ENCODE measurements around the gene CCDC34. TPM values are rescaled to one million over a fixed set of nuclear protein-coding genes. Genes with fewer than 3 reads are reported as not detected.

The CCDC34 gene
- total and polyA plus RNA-seq, 2 of the 4 experiments (the other 2 are of a cell fraction), result 2.5 to 4.5 TPM

DNA sequence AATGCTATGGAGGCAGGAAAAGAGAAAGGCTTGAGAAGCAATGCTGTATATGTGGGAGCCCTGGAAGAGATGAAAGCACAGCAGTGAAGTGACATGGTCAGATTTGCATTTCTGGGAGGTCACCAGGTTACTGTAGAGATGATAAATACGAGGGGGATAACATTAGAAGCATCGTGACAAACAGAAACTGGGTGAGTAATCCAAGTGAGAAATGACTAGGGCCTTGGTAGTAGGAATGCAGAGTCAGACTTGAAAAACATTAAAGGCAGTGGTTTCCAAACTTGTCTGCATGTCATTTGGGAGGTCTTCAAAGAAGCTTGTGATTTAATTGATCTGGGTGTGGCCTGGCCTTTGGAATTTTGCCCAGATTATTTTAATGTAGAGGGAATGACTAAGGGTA, 43.9 kb downstream of the CCDC34 start:
- no peak overlapping the region for H3K56ac ChIP-seq (ENCODE audit: extremely low read depth, insufficient read depth, low read length)
- H3K36me3 ChIP-seq (ENCODE audit: control insufficient read depth, insufficient read depth, low read length), result no peaks in the 10 kb centered on the region
- peak overlapping the region; percentile 29; the same call in 1 of the 2 replicates for H3K4ac ChIP-seq (ENCODE audit: low read depth, low read length)
- no peak overlapping the region for H2AK9ac ChIP-seq (replicated peaks; ENCODE audit: low read depth, low read length, poor library complexity)
- DNase-seq (peak; percentile 72), ATAC-seq (ENCODE audit: low read depth) (peak; percentile 85)
- no peaks in the 10 kb centered on the region; the same call in 1 of the 2 replicates for H3K9me1 ChIP-seq (ENCODE audit: insufficient read depth, low read length)
- H3K4me1 ChIP-seq (ENCODE audit: control insufficient read depth, insufficient read depth, low read length), result peaks cover 2% of the 10 kb centered on the region; the same call in 1 of the 2 replicates
- no peak overlapping the region; the same call in 1 of the 2 replicates for H3K4me3 ChIP-seq (ENCODE audit: insufficient read depth, low read depth, low read length)
- peak overlapping the region; percentile 97 for H3K4me2 ChIP-seq (ENCODE audit: low read depth, low read length)
- no peak overlapping the region for H3K9ac ChIP-seq (ENCODE audit: low read depth, low read length)
- H3K18ac ChIP-seq (ENCODE audit: low read depth, low read length), result peak overlapping the region; percentile 53; the same call in 1 of the 2 replicates
- peak overlapping the region; percentile 60 for H2BK5ac ChIP-seq (ENCODE audit: low read depth, low read length, poor library complexity, severe bottlenecking)
- no peak overlapping the region for H2BK15ac ChIP-seq (ENCODE audit: low read depth, low read length)
- no peaks in the 10 kb centered on the region for H3K79me1 ChIP-seq (ENCODE audit: low read depth in 1 of 2, low read length in 2 of 2)
- peak overlapping the region; percentile 40 for H2BK120ac ChIP-seq (ENCODE audit: low read depth, low read length)
- ChIA-PET POLR2A (ENCODE audit: unreplicated experiment) (no interaction called here), CTCF (interaction anchor here (1.7 kb wide), 1 partner anchor 23 kb away, joined by 4 read pairs; no protein-coding TSS in a partner anchor)
- H3K27ac ChIP-seq (ENCODE audit: insufficient read depth, low read length), result no peak overlapping the region
- TF ChIP-seq NFE2L2 (IDR thresholded peaks at IDR 0.05; ENCODE audit: low read depth, low read length) (peak; percentile 53), FOS (IDR thresholded peaks at IDR 0.05; ENCODE audit: low read depth, low read length) (0 out of 2 replicates have a peak, but pooled peaks have one; percentile 22), USF2 (IDR thresholded peaks at IDR 0.05; ENCODE audit: low read depth, low read length) (no peak)
- WGBS, 2 experiments (ENCODE audit: extremely low coverage in 2 of 2, insufficient read length in 1 of 2), result no CpG with 5 or more reads among the region's 2 CpGs
- no peak overlapping the region for H4K5ac ChIP-seq (ENCODE audit: low read depth, low read length)
- no peak overlapping the region; the same call in 1 of the 2 replicates for H3K23ac ChIP-seq (ENCODE audit: low read depth, low read length)
- H3K14ac ChIP-seq (replicated peaks; ENCODE audit: low read depth, low read length), result peak overlapping the region; percentile 49
- dilution Hi-C loops (cut with HindIII; ENCODE audit: low sequenced_read_pairs, unreplicated experiment) (no loop called here), in situ Hi-C loops (cut with MboI; ENCODE audit: low sequenced_read_pairs) (no loop called here), intact Hi-C loops (cut with micrococcal nuclease) (no loop called here)
- H4K8ac ChIP-seq (ENCODE audit: low read depth in 2 of 2, low read length in 2 of 2), result peak overlapping the region in 1 of 2 experiments; percentile 26; a peak in 1 of 4 replicates
- no peaks in the 10 kb centered on the region for H4K20me1 ChIP-seq (ENCODE audit: insufficient read depth, low read length)
- peak overlapping the region; percentile 67 for H2AFZ ChIP-seq (replicated peaks; ENCODE audit: low read length, poor library complexity)
- H3K27me3 ChIP-seq (ENCODE audit: control insufficient read depth, insufficient read depth, low read length), result no peaks in the 10 kb centered on the region
- H4K91ac ChIP-seq (ENCODE audit: insufficient read depth, low read depth, low read length), result no peak overlapping the region
- no peak overlapping the region; the same call in 1 of the 2 replicates for H2BK20ac ChIP-seq (ENCODE audit: low read depth, low read length)
- no peak overlapping the region for H2AK5ac ChIP-seq (ENCODE audit: low read depth, low read length)
- no peaks in the 10 kb centered on the region for H3K9me3 ChIP-seq (ENCODE audit: control insufficient read depth, insufficient read depth, low read length)
- BruUV-seq (replicated peaks), result no TSS peak

Measured in IMR-90 (cell line).